PC-3 (cell line): ENCODE measurements around the gene ERVMER34-1.

Experiments used
- EZH2 ChIP-seq: fragments of 300-600 bp; sonication (generic); IDR thresholded peaks from one replicate; pipeline ENCODE4 v1.6.1; 2017; ENCODE audit warnings: antibody characterized with exemption, mild to moderate bottlenecking, low read length; ENCODE audit not compliant: unreplicated experiment
- TF ChIP-seq, protein P1 (sequence below): fragments of 300-600 bp; sonication (generic); conservative IDR thresholded peaks from 2 replicates; pipeline ENCODE4 v1.5.1; 2017; ENCODE audit warnings: antibody characterized with exemption, low read depth, mild to moderate bottlenecking, low read length

DNA sequence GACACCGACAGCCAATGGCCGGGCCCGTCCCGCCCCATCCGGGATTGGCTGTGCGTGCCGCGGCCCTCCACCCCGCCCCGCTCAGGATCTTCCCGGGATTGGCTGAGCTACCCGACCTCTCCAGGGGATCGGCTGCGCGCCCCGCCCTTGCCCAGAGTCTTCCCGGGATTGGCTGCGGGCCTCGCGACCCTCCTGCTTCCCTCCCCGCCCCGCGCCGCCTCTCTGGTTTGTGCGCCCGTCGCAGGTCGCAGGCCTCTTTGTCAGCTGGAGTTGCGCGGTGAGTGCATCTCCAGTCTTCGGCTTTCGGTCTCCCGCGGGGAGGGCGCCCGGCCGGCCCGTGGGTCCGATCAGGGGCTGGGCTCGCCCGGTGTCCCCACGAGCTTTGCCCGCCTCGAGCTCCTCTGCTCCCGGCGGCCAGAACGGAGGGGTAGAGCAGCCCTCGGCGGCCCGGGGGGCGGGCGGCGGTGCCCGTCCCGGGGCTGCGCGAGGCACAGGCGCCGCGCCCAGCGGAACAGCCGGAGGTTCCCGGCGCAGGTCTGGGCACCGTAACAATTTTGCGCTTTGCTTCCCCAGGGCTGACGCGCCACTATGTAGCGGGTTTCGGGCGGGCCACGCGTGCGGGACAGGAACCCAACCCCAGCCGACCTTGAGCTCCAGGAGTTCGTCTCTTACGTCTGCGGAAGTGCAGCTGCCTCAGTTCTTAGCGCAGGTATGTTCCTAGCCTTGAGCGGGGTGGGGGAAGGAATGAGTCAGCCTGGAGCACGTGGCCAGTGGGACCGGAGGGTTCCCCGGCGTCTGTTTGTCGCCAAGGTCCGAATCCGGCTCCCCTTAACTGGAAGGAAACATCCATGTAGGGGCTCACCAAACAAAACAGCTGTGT is 38.7 kb downstream of the ERVMER34-1 start:
- TF ChIP-seq, protein P1, sequence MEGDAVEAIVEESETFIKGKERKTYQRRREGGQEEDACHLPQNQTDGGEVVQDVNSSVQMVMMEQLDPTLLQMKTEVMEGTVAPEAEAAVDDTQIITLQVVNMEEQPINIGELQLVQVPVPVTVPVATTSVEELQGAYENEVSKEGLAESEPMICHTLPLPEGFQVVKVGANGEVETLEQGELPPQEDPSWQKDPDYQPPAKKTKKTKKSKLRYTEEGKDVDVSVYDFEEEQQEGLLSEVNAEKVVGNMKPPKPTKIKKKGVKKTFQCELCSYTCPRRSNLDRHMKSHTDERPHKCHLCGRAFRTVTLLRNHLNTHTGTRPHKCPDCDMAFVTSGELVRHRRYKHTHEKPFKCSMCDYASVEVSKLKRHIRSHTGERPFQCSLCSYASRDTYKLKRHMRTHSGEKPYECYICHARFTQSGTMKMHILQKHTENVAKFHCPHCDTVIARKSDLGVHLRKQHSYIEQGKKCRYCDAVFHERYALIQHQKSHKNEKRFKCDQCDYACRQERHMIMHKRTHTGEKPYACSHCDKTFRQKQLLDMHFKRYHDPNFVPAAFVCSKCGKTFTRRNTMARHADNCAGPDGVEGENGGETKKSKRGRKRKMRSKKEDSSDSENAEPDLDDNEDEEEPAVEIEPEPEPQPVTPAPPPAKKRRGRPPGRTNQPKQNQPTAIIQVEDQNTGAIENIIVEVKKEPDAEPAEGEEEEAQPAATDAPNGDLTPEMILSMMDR, result no peak
- TF ChIP-seq EZH2, result no peak
